NCI-H2196 treated with DMSO at 0.1 percent for 48 hours (cell line): Measurements from ENCODE around the gene ATP8B2.
"Not testable (repeated sequence)": the region's sequence is repeated elsewhere in the genome, so short reads cannot be mapped to it uniquely, and the experiment has no call there.

Source experiments
- DNase-seq: peaks from one replicate; lab custom pipeline; 2025; ENCODE audit not compliant: unreplicated experiment; lab: John Stamatoyannopoulos, UW

Gene ATP8B2

GRCh38 chr1:154344977-154345837 lies 19.9 kb downstream of the ATP8B2 start:
- DNase-seq, result no peak

GRCh38 chr1:154346276-154346917 lies 21.1 kb downstream of the ATP8B2 start:
- no peak for DNase-seq

- no peak for DNase-seq
Observed at GRCh38 chr1:154347961-154348360, 22.6 kb downstream of the ATP8B2 start.

GRCh38 chr1:154348429-154349076 lies 23.2 kb downstream of the ATP8B2 start:
- no peak for DNase-seq

GRCh38 chr1:154349121-154349520 lies 23.8 kb downstream of the ATP8B2 start:
- no peak for DNase-seq

GRCh38 chr1:154350383-154350782 lies 25.1 kb downstream of the ATP8B2 start:
- DNase-seq, result no peak

GRCh38 chr1:154351363-154352068 lies 26.2 kb downstream of the ATP8B2 start:
- no peak for DNase-seq

GRCh38 chr1:154352245-154352580 lies 26.9 kb downstream of the ATP8B2 start:
- no peak for DNase-seq

- no peak for DNase-seq
Observed at GRCh38 chr1:154352581-154353459, 27.5 kb downstream of the ATP8B2 start.

- no peak for DNase-seq
Observed at GRCh38 chr1:154353460-154353904, 28.2 kb downstream of the ATP8B2 start.

GRCh38 chr1:154353966-154354365 lies 28.6 kb downstream of the ATP8B2 start:
- DNase-seq, result no peak

GRCh38 chr1:154358519-154358918 lies 33.2 kb downstream of the ATP8B2 start:
- no peak for DNase-seq

- no peak for DNase-seq
Observed at GRCh38 chr1:154360288-154360687, 35.0 kb downstream of the ATP8B2 start.

GRCh38 chr1:154360881-154361280 lies 35.6 kb downstream of the ATP8B2 start:
- DNase-seq, result not testable (repeated sequence)

GRCh38 chr1:154361357-154361756 lies 36.0 kb downstream of the ATP8B2 start:
- DNase-seq, result no peak

- DNase-seq, result no peak
Observed at GRCh38 chr1:154371436-154371835, 46.1 kb downstream of the ATP8B2 start.

GRCh38 chr1:154373777-154374357 lies 48.5 kb downstream of the ATP8B2 start:
- DNase-seq, result not testable (repeated sequence)

- DNase-seq, result no peak
Observed at GRCh38 chr1:154379301-154379700, 54.0 kb downstream of the ATP8B2 start.

GRCh38 chr1:154384650-154385489 lies 59.5 kb downstream of the ATP8B2 start:
- DNase-seq, result no peak
